Measurements from ENCODE around the gene LTBP1.

Gene LTBP1

GRCh38 chr2:33108483-33109443, 162.0 kb downstream of the LTBP1 start:
- no peak for DNase-seq

- DNase-seq, result no peak
Observed at GRCh38 chr2:33110461-33110860, 163.7 kb downstream of the LTBP1 start.

- DNase-seq, result no peak
Observed at GRCh38 chr2:33111002-33111446, 164.3 kb downstream of the LTBP1 start.

- no peak for DNase-seq
Observed at GRCh38 chr2:33115196-33115595, 168.4 kb downstream of the LTBP1 start.

GRCh38 chr2:33115728-33116127, 169.0 kb downstream of the LTBP1 start:
- no peak for DNase-seq

- DNase-seq, result no peak
Observed at GRCh38 chr2:33116799-33117198, 170.0 kb downstream of the LTBP1 start.

- no peak for DNase-seq
Observed at GRCh38 chr2:33118651-33119050, 171.9 kb downstream of the LTBP1 start.

GRCh38 chr2:33121416-33121815, 174.7 kb downstream of the LTBP1 start:
- no peak for DNase-seq

- no peak for DNase-seq
Observed at GRCh38 chr2:33121925-33122324, 175.2 kb downstream of the LTBP1 start.

- DNase-seq, result no peak
Observed at GRCh38 chr2:33122726-33123125, 176.0 kb downstream of the LTBP1 start.

GRCh38 chr2:33123216-33123615, 176.5 kb downstream of the LTBP1 start:
- DNase-seq, result no peak

- DNase-seq, result no peak
Observed at GRCh38 chr2:33126552-33126951, 179.8 kb downstream of the LTBP1 start.

GRCh38 chr2:33126958-33127357, 180.2 kb downstream of the LTBP1 start:
- DNase-seq, result no peak

GRCh38 chr2:33129263-33130053, 182.7 kb downstream of the LTBP1 start:
- no peak for DNase-seq

GRCh38 chr2:33130054-33130447, 183.3 kb downstream of the LTBP1 start:
- DNase-seq, result no peak

GRCh38 chr2:33130544-33130943, 183.8 kb downstream of the LTBP1 start:
- DNase-seq, result no peak

- DNase-seq, result no peak
Observed at GRCh38 chr2:33131111-33131510, 184.4 kb downstream of the LTBP1 start.

GRCh38 chr2:33131749-33132148, 185.0 kb downstream of the LTBP1 start:
- no peak for DNase-seq

- DNase-seq, result peak in 1 of 56 donors; percentile 12
Observed at GRCh38 chr2:33133454-33133952, 186.8 kb downstream of the LTBP1 start.

GRCh38 chr2:33134086-33134771, 187.5 kb downstream of the LTBP1 start:
- peak in 37 of 56 donors; percentile 7 to 63 (median 26) for DNase-seq

- peak in 3 of 56 donors; percentile 7 to 9 (median 8) for DNase-seq
Observed at GRCh38 chr2:33134791-33135560, 188.2 kb downstream of the LTBP1 start.
